K562 (cell line): Measurements from ENCODE around the gene MED13L. TPM values are rescaled to one million over a fixed set of nuclear protein-coding genes. Genes with fewer than 3 reads are reported as not detected.

Experiments used
- ARID2 ChIP-seq: fragments of 450-650 bp; IDR thresholded peaks from 2 replicates; pipeline ENCODE4 v1.6.1; 2017; ENCODE audit warnings: antibody characterized with exemption, mild to moderate bottlenecking
- ATF1 ChIP-seq, 2 experiments: fragments of 450-650 bp in 1 of 2; IDR thresholded peaks; 2 replicates each; pipeline ENCODE4 v1.6.1; 2016; ENCODE audit warnings: missing compliant biosample characterization in 1 of 2, missing genetic modification characterization in 1 of 2
- CBX2 ChIP-seq: fragments of 200-600 bp; sonication (generic); IDR thresholded peaks from one replicate; pipeline ENCODE4 v1.6.1; 2012; ENCODE audit warnings: mild to moderate bottlenecking, low read length, inconsistent platforms; ENCODE audit not compliant: insufficient read depth, poor library complexity, severe bottlenecking
- CHD1 ChIP-seq: fragments of 200-600 bp; sonication (generic); IDR thresholded peaks from one replicate; pipeline ENCODE4 v1.6.1; 2012; ENCODE audit warnings: mild to moderate bottlenecking, moderate library complexity, low read length, inconsistent platforms
- DIDO1 ChIP-seq: fragments of 450-650 bp; IDR thresholded peaks from 2 replicates; pipeline ENCODE4 v1.6.1; 2016; ENCODE audit warnings: low read depth, missing biosample characterization, missing genetic modification characterization
- ELF2 ChIP-seq: fragments of 250-450 bp; sonication (Bioruptor Pico); IDR thresholded peaks from 2 replicates; pipeline ENCODE4 v1.5.0; 2021; ENCODE audit warnings: mild to moderate bottlenecking
- FOXM1 ChIP-seq, 2 experiments: fragments of 450-650 bp in 1 of 2; sonication (generic) in 1 of 2; formaldehyde crosslinking in 1 of 2; IDR thresholded peaks; 2 replicates each; pipeline versions ENCODE4 v1.6.1 to v1.9.0; 2017 to 2022; ENCODE audit warnings: low read depth in 2 of 2, mild to moderate bottlenecking in 2 of 2, missing genetic modification reagents in 1 of 2, moderate library complexity in 1 of 2
- HDAC2 ChIP-seq: fragments of 450-650 bp; IDR thresholded peaks from 2 replicates; pipeline ENCODE4 v1.6.1; 2016; ENCODE audit warnings: mild to moderate bottlenecking
- HDAC6 ChIP-seq: IDR thresholded peaks from 2 replicates; pipeline ENCODE4 v1.6.1; 2012; ENCODE audit warnings: low read depth, mild to moderate bottlenecking, control low read depth, inconsistent platforms, low read length, moderate library complexity
- ILF3 ChIP-seq: fragments of 450-650 bp; IDR thresholded peaks from 2 replicates; pipeline ENCODE4 v1.6.1; 2018; ENCODE audit warnings: antibody characterized with exemption, mild to moderate bottlenecking, moderate library complexity, borderline replicate concordance
- NFXL1 ChIP-seq: fragments of 450-650 bp; formaldehyde crosslinking; IDR thresholded peaks from 2 replicates; pipeline ENCODE4 v1.4.0; 2021; ENCODE audit warnings: mild to moderate bottlenecking
- NFYB ChIP-seq: IDR thresholded peaks from 2 replicates; pipeline ENCODE4 v1.6.1; 2011; ENCODE audit warnings: mild to moderate bottlenecking, moderate library complexity; ENCODE audit not compliant: insufficient read length; ENCODE audit errors: extremely low read depth
- RBM17 ChIP-seq: fragments of 200-400 bp; formaldehyde crosslinking; IDR thresholded peaks from 2 replicates; pipeline ENCODE4 v1.6.1; 2017; ENCODE audit warnings: low read depth, mild to moderate bottlenecking, low read length, borderline replicate concordance
- RFX1 ChIP-seq: fragments of 450-650 bp; IDR thresholded peaks from 2 replicates; pipeline ENCODE4 v1.6.1; 2016; ENCODE audit warnings: mild to moderate bottlenecking, moderate library complexity
- SIX5 ChIP-seq, 2 experiments: IDR thresholded peaks; 2 replicates each; pipeline ENCODE4 v1.6.1; 2011; ENCODE audit warnings: low read length in 2 of 2, borderline replicate concordance in 1 of 2, low read depth in 1 of 2, mild to moderate bottlenecking in 1 of 2, moderate library complexity in 1 of 2; ENCODE audit not compliant: insufficient read depth in 1 of 2
- SMAD2 ChIP-seq: fragments of 150-350 bp; IDR thresholded peaks from 2 replicates; pipeline ENCODE4 v1.6.1; 2014; ENCODE audit warnings: low read depth, mild to moderate bottlenecking, low read length
- TAF1 ChIP-seq: IDR thresholded peaks from 2 replicates; pipeline ENCODE4 v1.6.1; 2011; ENCODE audit warnings: mild to moderate bottlenecking, low read length, moderate library complexity; ENCODE audit not compliant: insufficient read depth, control insufficient read depth, severe bottlenecking; ENCODE audit errors: extremely low read depth
- TCF15 ChIP-seq: fragments of 250-450 bp; sonication (Bioruptor Pico); IDR thresholded peaks from 2 replicates; pipeline ENCODE4 v1.8.0; 2022; ENCODE audit warnings: moderate library complexity, mild to moderate bottlenecking, inconsistent platforms
- TCF3 ChIP-seq: sonication (generic); formaldehyde crosslinking; IDR thresholded peaks from 2 replicates; pipeline ENCODE4 v1.4.0; 2020; ENCODE audit warnings: mild to moderate bottlenecking, missing genetic modification reagents
- TCF7L2 ChIP-seq: fragments of 150-350 bp; IDR thresholded peaks from 2 replicates; pipeline ENCODE4 v1.6.1; 2016; ENCODE audit warnings: low read depth, mild to moderate bottlenecking, low read length, moderate library complexity
- USF1 ChIP-seq: sonication (generic); formaldehyde crosslinking; IDR thresholded peaks from 2 replicates; pipeline ENCODE4 v1.9.0; 2022; ENCODE audit warnings: mild to moderate bottlenecking, missing genetic modification reagents
- ZNF197 ChIP-seq: fragments of 200-800 bp; sonication (Bioruptor generic); IDR thresholded peaks from 2 replicates; pipeline ENCODE4 v1.6.1; 2016; ENCODE audit warnings: low read depth, missing genetic modification characterization, missing compliant biosample characterization
- ZNF766 ChIP-seq: fragments of 200-800 bp; sonication (Bioruptor generic); conservative IDR thresholded peaks from 2 replicates; pipeline ENCODE4 v1.6.1; 2016; ENCODE audit warnings: missing genetic modification characterization, missing compliant biosample characterization
- polyA plus RNA-seq, 8 experiments: library from polyadenylated mRNA; depleted of rRNA in 4 of 8; stranded (reverse) in 5 of 8; unstranded in 3 of 8; fragments of >200 nt; fragmentation: Nextera tagmentation in 2 of 8; fragmentation: Illumina TruSeq in 1 of 8; extraction: Ambion mirVana in 2 of 8; extraction: Trizol in 1 of 8; gene quantifications; 2 replicates each; pipeline versions ENCODE4 v1.2.1 to v1.2.3, GENCODE V29; 2011 to 2014; ENCODE audit warnings: inconsistent platforms in 1 of 8, missing spikeins in 1 of 8
- total RNA-seq, 7 experiments: library from RNA; depleted of rRNA in 6 of 7; stranded (reverse); fragments of >200 nt in 6 of 7; fragmentation: Illumina TruSeq in 2 of 7; extraction: Trizol in 2 of 7; gene quantifications; 2 replicates each; pipeline versions ENCODE4 v1.2.1 to v1.2.3, GENCODE V29; 2011 to 2021; ENCODE audit warnings: low replicate concordance in 1 of 7

Gene MED13L
- total and polyA plus RNA-seq, 9 of the 15 experiments (the other 6 are each of a cell fraction or from before 2014, with no cell fraction given): 13.4 to 90.3 (median 36.9) TPM

- no peak for TF ChIP-seq SIX5 (IDR thresholded peaks at IDR 0.05; ENCODE audit: borderline replicate concordance in 1 of 2, insufficient read depth in 1 of 2, low read depth in 1 of 2, low read length in 2 of 2)
- no peak for TF ChIP-seq CBX2
- no peak for TF ChIP-seq ILF3
- TF ChIP-seq ZNF766: peak; percentile 98
- TF ChIP-seq TAF1: no peak
- no peak for TF ChIP-seq SMAD2
- no peak; the same call in 1 of the 2 replicates for TF ChIP-seq DIDO1 (tag)
- peak; percentile 77; the same call in 1 of the 2 replicates for TF ChIP-seq FOXM1 (IDR thresholded peaks at IDR 0.05; ENCODE audit: low read depth)
- TF ChIP-seq FOXM1 (CRISPR knock-in tag; IDR thresholded peaks at IDR 0.05; ENCODE audit: low read depth): no peak
- no peak for TF ChIP-seq HDAC2
- no peak for TF ChIP-seq ELF2 (CRISPR knock-in tag)
- no peak for TF ChIP-seq ZNF197
- TF ChIP-seq NFYB: no peak
- no peak for TF ChIP-seq CHD1
- TF ChIP-seq HDAC6: no peak
- no peak for TF ChIP-seq RFX1
- TF ChIP-seq TCF7L2: no peak
- no peak for TF ChIP-seq ARID2
- no peak for TF ChIP-seq USF1 (CRISPR knock-in tag)
- no peak for TF ChIP-seq NFXL1 (CRISPR knock-in tag)
- TF ChIP-seq ATF1 (CRISPR knock-in tag; IDR thresholded peaks at IDR 0.05): no peak
- TF ChIP-seq ATF1 (tag; IDR thresholded peaks at IDR 0.05): 0 out of 2 replicates have a peak, but pooled peaks have one; percentile 15
- TF ChIP-seq TCF3 (CRISPR knock-in tag): no peak
- no peak for TF ChIP-seq RBM17
- TF ChIP-seq TCF15 (CRISPR knock-in tag): no peak
Measured at GRCh38 chr12:116282371-116283286, 5.1 kb upstream of the MED13L start (continued).
